Panc1 (cell line): ENCODE results near the gene CEACAM18. TPM values are rescaled to one million over a fixed set of nuclear protein-coding genes. Genes with fewer than 3 reads are reported as not detected.

Experiments used
- ATAC-seq: fragments of 200-7000 bp; cut with Tn5 transposase; 2 replicates; pipeline ENCODE4 v1.9.1; 2020; ENCODE audit warnings: mild to moderate bottlenecking, moderate library complexity
- BruUV-seq: library from RNA; stranded (reverse); fragments of 400-500 nt; replicated peaks from 2 replicates; lab custom pipeline; 2021; lab: Mats Ljungman, UMichigan
- CTCF ChIA-PET: fragments of 300-600 bp; sonication (Branson Sonifier 250); formaldehyde crosslinking; loops from one replicate; lab custom pipeline; 2022; ENCODE audit warnings: antibody characterized with exemption; lab: Charles Lee
- POLR2A ChIA-PET: fragments of 300-600 bp; sonication (Branson Sonifier 250); formaldehyde crosslinking; loops from one replicate; lab custom pipeline; 2022; ENCODE audit warnings: antibody characterized with exemption; lab: Charles Lee
- DNase-seq: peaks from one replicate; pipeline ENCODE4 v3.0.0-alpha.2; 2010; ENCODE audit warnings: low read depth, low spot score
- H3K27ac ChIP-seq: 2 replicates; pipeline ENCODE4 v1.5.1; 2011; ENCODE audit warnings: mild to moderate bottlenecking, low read length, inconsistent platforms
- H3K27me3 ChIP-seq: fragments of 200-500 bp; sonication (Bioruptor generic); 2 replicates; pipeline ENCODE4 v1.6.0; 2014; ENCODE audit warnings: low read length, inconsistent platforms; ENCODE audit not compliant: control insufficient read depth, insufficient read depth
- H3K36me3 ChIP-seq: fragments of 200-500 bp; sonication (Bioruptor generic); 2 replicates; pipeline ENCODE4 v1.5.1; 2014; ENCODE audit warnings: inconsistent platforms, mild to moderate bottlenecking, low read length, moderate library complexity; ENCODE audit not compliant: control insufficient read depth, insufficient read depth
- H3K4me1 ChIP-seq: 2 replicates; pipeline ENCODE4 v1.5.1; 2011; ENCODE audit warnings: inconsistent platforms, mild to moderate bottlenecking, low read length, moderate library complexity; ENCODE audit not compliant: control insufficient read depth, insufficient read depth
- H3K4me3 ChIP-seq, 2 experiments: 2 replicates each; pipeline ENCODE4 v1.5.1; 2011 to 2012; ENCODE audit warnings: low read depth in 2 of 2, low read length in 2 of 2, mild to moderate bottlenecking in 2 of 2, inconsistent platforms in 1 of 2, moderate library complexity in 1 of 2
- H3K9me3 ChIP-seq: fragments of 200-500 bp; sonication (Bioruptor generic); 2 replicates; pipeline ENCODE4 v1.5.1; 2014; ENCODE audit warnings: low read depth, mild to moderate bottlenecking, inconsistent platforms, low read length, moderate library complexity; ENCODE audit not compliant: control insufficient read depth, insufficient read depth
- CTCF ChIP-seq: fragments of 450-650 bp; IDR thresholded peaks from 2 replicates; pipeline ENCODE4 v1.5.1; 2017; ENCODE audit warnings: mild to moderate bottlenecking
- POLR2AphosphoS5 ChIP-seq: IDR thresholded peaks from 2 replicates; pipeline ENCODE4 v1.6.1; 2012; ENCODE audit warnings: mild to moderate bottlenecking, low read depth, low read length, moderate library complexity
- REST ChIP-seq, 2 experiments: IDR thresholded peaks; 2 replicates each; pipeline ENCODE4 v1.6.1; 2011 to 2012; ENCODE audit warnings: low read depth in 2 of 2, control low read depth in 1 of 2, low read length in 1 of 2, mild to moderate bottlenecking in 1 of 2, moderate library complexity in 1 of 2; ENCODE audit not compliant: insufficient read depth in 1 of 2
- SIN3A ChIP-seq: IDR thresholded peaks from 2 replicates; pipeline ENCODE4 v1.6.1; 2012; ENCODE audit warnings: low read depth, mild to moderate bottlenecking, low read length, moderate library complexity, borderline replicate concordance; ENCODE audit not compliant: insufficient read depth
- TCF7L2 ChIP-seq: IDR thresholded peaks from 2 replicates; pipeline ENCODE4 v1.6.1; 2011; ENCODE audit warnings: mild to moderate bottlenecking, low read depth, low read length, inconsistent platforms
- in situ Hi-C: cut with HindIII; loops from 2 replicates; pipeline ENCODE4 v1.10.0; 2016; ENCODE audit warnings: low sequenced_read_pairs, low pct_unique_long_range_greater_than_20kb
- intact Hi-C: fragments of 100-400 bp; cut with micrococcal nuclease; formaldehyde crosslinking; loops from one replicate; pipeline ENCODE4 v1.10.0; 2022; ENCODE audit not compliant: unreplicated experiment
- total RNA-seq: library from RNA; stranded (reverse); gene quantifications from one replicate; pipeline ENCODE4 v1.2.1, GENCODE V29; 2021; ENCODE audit not compliant: unreplicated experiment

Gene CEACAM18
- total RNA-seq, 1 experiment from 2014 or later, result not detected

GRCh38 chr19:51434456-51434855 is 43.9 kb upstream of the CEACAM18 start:
- intact Hi-C loops (no loop called here), in situ Hi-C loops (no loop called here)
- H3K9me3 ChIP-seq, result no peaks in the 10 kb centered on the region
- POLR2A ChIA-PET, result no interaction called here
- DNase-seq, result no peak
- no peak overlapping the region for H3K4me3 ChIP-seq
- H3K27me3 ChIP-seq, result peaks cover 3% of the 10 kb centered on the region
- H3K4me1 ChIP-seq, result no peaks in the 10 kb centered on the region
- no peak for TF ChIP-seq TCF7L2
- TF ChIP-seq SIN3A, result no peak
- TF ChIP-seq POLR2AphosphoS5, result no peak
- TF ChIP-seq REST (IDR thresholded peaks at IDR 0.05; ENCODE audit: insufficient read depth in 1 of 2, low read depth in 2 of 2, low read length in 1 of 2), result no peak
- no peak for TF ChIP-seq CTCF
- H3K36me3 ChIP-seq, result no peaks in the 10 kb centered on the region; the same call in 1 of the 2 replicates
- no peak for ATAC-seq
- no peak overlapping the region for H3K27ac ChIP-seq
- BruUV-seq, result no TSS peak
- CTCF ChIA-PET, result no interaction called here

GRCh38 chr19:51439021-51439465 is 39.3 kb upstream of the CEACAM18 start:
- intact Hi-C loops (no loop called here), in situ Hi-C loops (no loop called here)
- Histone ChIP-seq H3K4me1 (no peaks in the 10 kb centered on the region), H3K27ac (no peak overlapping the region), H3K27me3 (peaks cover 12% of the 10 kb centered on the region), H3K36me3 (no peaks in the 10 kb centered on the region), H3K4me3 (no peak overlapping the region), H3K9me3 (no peaks in the 10 kb centered on the region)
- CTCF ChIA-PET, result no interaction called here
- TF ChIP-seq SIN3A (no peak), TCF7L2 (no peak), POLR2AphosphoS5 (no peak), CTCF (no peak; the same call in 1 of the 2 replicates), REST (IDR thresholded peaks at IDR 0.05; ENCODE audit: insufficient read depth in 1 of 2, low read depth in 2 of 2, low read length in 1 of 2) (no peak)
- POLR2A ChIA-PET, result no interaction called here
- ATAC-seq (no peak), DNase-seq (no peak)
- BruUV-seq, result no TSS peak
